MCF 10A (cell line): Measurements from ENCODE around the gene ZNF70. TPM values are rescaled to one million over a fixed set of nuclear protein-coding genes. Genes with fewer than 3 reads are reported as not detected.
A peak's percentile ranks its signal among the peaks of the same experiment; 100 is the strongest.

Experiments
- BruUV-seq: library from RNA; stranded (reverse); fragments of 400-500 nt; replicated peaks from 2 replicates; lab custom pipeline; 2021; lab: Mats Ljungman, UMichigan
- CTCF ChIA-PET: fragments of 300-600 bp; sonication (Branson Sonifier 250); formaldehyde crosslinking; extraction: SDS; loops from one replicate; lab custom pipeline; 2021; ENCODE audit warnings: antibody characterized with exemption, inconsistent platforms; lab: Yijun Ruan, JAX
- POLR2A ChIA-PET: fragments of 300-600, 350-650 bp; sonication (Branson Sonifier 250); formaldehyde crosslinking; extraction: SDS; loops from one replicate; lab custom pipeline; 2020; ENCODE audit warnings: antibody characterized with exemption, inconsistent platforms; lab: Yijun Ruan, JAX
- DNase-seq: peaks from one replicate; pipeline ENCODE4 v3.0.0-alpha.2; 2018; ENCODE audit not compliant: unreplicated experiment
- H3K27ac Mint-ChIP-seq: one replicate; pipeline ENCODE4 v1.8.0; 2022; ENCODE audit warnings: mild to moderate bottlenecking, low read depth, mixed read lengths; ENCODE audit not compliant: unreplicated experiment
- H3K27me3 Mint-ChIP-seq: one replicate; pipeline ENCODE4 v1.8.0; 2022; ENCODE audit warnings: mixed read lengths; ENCODE audit not compliant: insufficient read depth, unreplicated experiment
- H3K36me3 Mint-ChIP-seq: one replicate; pipeline ENCODE4 v1.8.0; 2022; ENCODE audit warnings: mild to moderate bottlenecking, moderate library complexity, mixed read lengths; ENCODE audit not compliant: insufficient read depth, unreplicated experiment
- H3K4me1 Mint-ChIP-seq: one replicate; pipeline ENCODE4 v1.8.0; 2022; ENCODE audit warnings: mixed read lengths; ENCODE audit not compliant: insufficient read depth, unreplicated experiment
- H3K4me3 Mint-ChIP-seq: one replicate; pipeline ENCODE4 v1.8.0; 2022; ENCODE audit warnings: mild to moderate bottlenecking, moderate library complexity, mixed read lengths; ENCODE audit not compliant: unreplicated experiment
- H3K9me3 Mint-ChIP-seq: one replicate; pipeline ENCODE4 v1.8.0; 2022; ENCODE audit warnings: mixed read lengths; ENCODE audit not compliant: unreplicated experiment
- intact Hi-C: fragments of 100-400 bp; cut with micrococcal nuclease; formaldehyde crosslinking; loops from 2 replicates; pipeline ENCODE4 v1.14.1; 2022
- total RNA-seq: library from RNA; stranded (reverse); gene quantifications from 2 replicates; pipeline ENCODE4 v1.2.3, GENCODE V29; 2022
- TF ChIP-seq, protein P1 (sequence below): fragments of 200-600 bp; IDR thresholded peaks from one replicate; pipeline ENCODE4 v1.8.0; 2022; ENCODE audit warnings: antibody characterized with exemption, mild to moderate bottlenecking; ENCODE audit not compliant: unreplicated experiment

ZNF70 gene
- total RNA-seq, 1 experiment from 2014 or later: 3.3 TPM

DNA sequence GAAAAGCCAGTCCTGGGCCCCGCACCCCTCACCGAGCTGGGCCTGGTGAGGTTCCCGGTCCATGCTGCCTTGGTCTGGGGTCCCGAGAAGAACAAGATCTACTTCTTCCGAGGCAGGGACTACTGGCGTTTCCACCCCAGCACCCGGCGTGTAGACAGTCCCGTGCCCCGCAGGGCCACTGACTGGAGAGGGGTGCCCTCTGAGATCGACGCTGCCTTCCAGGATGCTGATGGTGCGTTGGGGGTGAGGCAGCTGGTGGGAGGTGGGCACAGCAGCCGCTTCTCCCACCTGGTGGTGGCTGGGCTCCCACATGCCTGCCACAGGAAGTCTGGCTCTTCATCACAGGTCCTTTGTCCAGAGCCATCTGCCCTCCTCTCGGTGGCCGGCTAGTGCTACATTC is 31.3 kb upstream of the ZNF70 start:
- BruUV-seq: no TSS peak
- Mint-ChIP-seq H3K36me3 (no peaks in the 10 kb centered on the region), H3K4me3 (no peak overlapping the region), H3K9me3 (no peaks in the 10 kb centered on the region), H3K27me3 (no peaks in the 10 kb centered on the region), H3K4me1 (peaks cover 13% of the 10 kb centered on the region), H3K27ac (peak overlapping the region; percentile 80)
- ChIA-PET POLR2A (interaction anchor here (1.3 to 2.0 kb wide), 3 partner anchors 15 to 112 kb away, joined by 3 to 8 read pairs (median 5); partner anchors contain the start of genes MIF and SLC2A11), CTCF (no interaction called here)
- DNase-seq: no peak
- intact Hi-C loops: no loop called here
- TF ChIP-seq, protein P1, sequence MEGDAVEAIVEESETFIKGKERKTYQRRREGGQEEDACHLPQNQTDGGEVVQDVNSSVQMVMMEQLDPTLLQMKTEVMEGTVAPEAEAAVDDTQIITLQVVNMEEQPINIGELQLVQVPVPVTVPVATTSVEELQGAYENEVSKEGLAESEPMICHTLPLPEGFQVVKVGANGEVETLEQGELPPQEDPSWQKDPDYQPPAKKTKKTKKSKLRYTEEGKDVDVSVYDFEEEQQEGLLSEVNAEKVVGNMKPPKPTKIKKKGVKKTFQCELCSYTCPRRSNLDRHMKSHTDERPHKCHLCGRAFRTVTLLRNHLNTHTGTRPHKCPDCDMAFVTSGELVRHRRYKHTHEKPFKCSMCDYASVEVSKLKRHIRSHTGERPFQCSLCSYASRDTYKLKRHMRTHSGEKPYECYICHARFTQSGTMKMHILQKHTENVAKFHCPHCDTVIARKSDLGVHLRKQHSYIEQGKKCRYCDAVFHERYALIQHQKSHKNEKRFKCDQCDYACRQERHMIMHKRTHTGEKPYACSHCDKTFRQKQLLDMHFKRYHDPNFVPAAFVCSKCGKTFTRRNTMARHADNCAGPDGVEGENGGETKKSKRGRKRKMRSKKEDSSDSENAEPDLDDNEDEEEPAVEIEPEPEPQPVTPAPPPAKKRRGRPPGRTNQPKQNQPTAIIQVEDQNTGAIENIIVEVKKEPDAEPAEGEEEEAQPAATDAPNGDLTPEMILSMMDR: no peak

DNA sequence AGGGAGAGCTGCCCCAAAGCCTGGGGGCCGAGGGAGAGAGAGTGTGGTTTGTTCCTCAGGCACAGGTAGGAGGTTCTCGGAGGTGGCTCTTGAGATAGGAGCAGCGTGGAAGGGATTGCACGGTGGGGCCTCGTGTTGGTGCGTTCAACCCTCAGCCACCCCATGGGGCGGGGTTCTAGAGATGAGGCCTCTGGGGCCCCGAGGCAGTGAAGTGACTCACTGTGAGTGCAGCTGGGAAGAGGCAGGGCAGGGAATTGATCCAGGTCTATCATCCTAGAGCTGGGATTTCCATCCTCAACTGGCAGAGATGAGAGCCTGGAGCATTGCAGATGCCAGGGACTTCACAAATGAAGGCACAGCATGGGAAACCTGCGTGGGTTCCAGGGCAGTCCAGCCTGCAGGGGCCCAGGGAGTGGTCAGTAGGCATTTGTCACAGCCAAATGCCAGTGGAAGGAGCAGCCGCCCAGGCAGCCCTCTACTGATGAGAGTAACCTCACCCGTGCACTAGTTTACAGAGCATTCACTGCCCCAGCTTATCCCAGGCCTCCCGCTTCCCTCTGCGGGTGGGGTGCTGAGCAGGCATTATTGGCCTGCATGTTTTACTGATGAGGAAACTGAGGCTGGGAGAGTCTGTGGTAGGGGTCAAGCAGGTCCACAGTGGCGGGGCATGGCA is 30.7 kb upstream of the ZNF70 start:
- Mint-ChIP-seq H3K9me3 (no peaks in the 10 kb centered on the region), H3K27ac (peak overlapping the region; percentile 80), H3K4me1 (peaks cover 13% of the 10 kb centered on the region), H3K4me3 (peak overlapping the region; percentile 38), H3K27me3 (no peaks in the 10 kb centered on the region), H3K36me3 (no peaks in the 10 kb centered on the region)
- CTCF ChIA-PET: interaction anchor here (0.7 kb wide), 1 partner anchor 69 kb away, joined by 3 read pairs; no protein-coding TSS in a partner anchor
- BruUV-seq: no TSS peak
- intact Hi-C loops: no loop called here
- DNase-seq: peak; percentile 93
- TF ChIP-seq, protein P1: no peak
- POLR2A ChIA-PET: interaction anchor here (0.6 to 2.0 kb wide), 7 partner anchors 10 to 523 kb away, joined by 3 to 8 read pairs (median 3); partner anchors contain the start of genes MIF, MMP11 and SLC2A11

DNA sequence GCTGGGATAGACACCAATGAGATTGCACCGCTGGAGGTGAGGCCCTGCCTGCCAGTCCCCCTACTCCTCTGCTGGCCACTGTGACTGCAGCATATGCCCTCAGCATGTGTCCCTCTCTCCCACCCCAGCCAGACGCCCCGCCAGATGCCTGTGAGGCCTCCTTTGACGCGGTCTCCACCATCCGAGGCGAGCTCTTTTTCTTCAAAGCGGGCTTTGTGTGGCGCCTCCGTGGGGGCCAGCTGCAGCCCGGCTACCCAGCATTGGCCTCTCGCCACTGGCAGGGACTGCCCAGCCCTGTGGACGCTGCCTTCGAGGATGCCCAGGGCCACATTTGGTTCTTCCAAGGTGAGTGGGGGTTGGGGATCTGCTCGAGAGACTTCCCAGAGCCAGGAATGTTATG is 30.2 kb upstream of the ZNF70 start:
- DNase-seq: no peak
- Mint-ChIP-seq H3K4me3 (peak overlapping the region; percentile 38), H3K27ac (peak overlapping the region; percentile 80), H3K36me3 (no peaks in the 10 kb centered on the region), H3K27me3 (no peaks in the 10 kb centered on the region), H3K4me1 (peaks cover 13% of the 10 kb centered on the region), H3K9me3 (no peaks in the 10 kb centered on the region)
- no TSS peak for BruUV-seq
- POLR2A ChIA-PET: interaction anchor here (0.6 to 2.0 kb wide), 7 partner anchors 9 to 522 kb away, joined by 3 to 8 read pairs (median 3); partner anchors contain the start of genes MIF, MMP11 and SLC2A11
- intact Hi-C loops: no loop called here
- TF ChIP-seq, protein P1: no peak
- CTCF ChIA-PET: interaction anchor here (0.7 kb wide), 1 partner anchor 69 kb away, joined by 3 read pairs; no protein-coding TSS in a partner anchor

DNA sequence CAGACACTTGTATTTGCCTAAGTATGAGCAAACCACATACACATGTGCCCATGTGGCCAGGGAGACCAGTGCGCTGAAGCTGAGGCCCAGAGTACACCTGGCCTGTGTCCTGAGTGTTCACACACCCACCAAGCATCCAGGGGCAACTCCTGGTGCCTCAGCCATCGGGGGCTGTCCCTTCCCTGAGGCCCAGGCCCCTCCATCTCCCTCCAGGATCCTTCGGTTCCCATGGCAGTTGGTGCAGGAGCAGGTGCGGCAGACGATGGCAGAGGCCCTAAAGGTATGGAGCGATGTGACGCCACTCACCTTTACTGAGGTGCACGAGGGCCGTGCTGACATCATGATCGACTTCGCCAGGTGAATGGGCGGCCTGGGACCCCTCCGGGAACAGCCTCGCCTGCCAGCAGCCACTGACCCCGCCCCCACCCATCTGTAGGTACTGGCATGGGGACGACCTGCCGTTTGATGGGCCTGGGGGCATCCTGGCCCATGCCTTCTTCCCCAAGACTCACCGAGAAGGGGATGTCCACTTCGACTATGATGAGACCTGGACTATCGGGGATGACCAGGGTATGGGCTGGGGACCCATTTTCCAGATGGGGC is 29.3 kb upstream of the ZNF70 start:
- no peak for DNase-seq
- Mint-ChIP-seq H3K4me1 (peaks cover 13% of the 10 kb centered on the region), H3K36me3 (no peaks in the 10 kb centered on the region), H3K9me3 (no peaks in the 10 kb centered on the region), H3K4me3 (no peak overlapping the region), H3K27me3 (no peaks in the 10 kb centered on the region), H3K27ac (no peak overlapping the region)
- TF ChIP-seq, protein P1: no peak
- intact Hi-C loops: no loop called here
- ChIA-PET POLR2A (interaction anchor here (1.6 kb wide), 1 partner anchor 8 kb away, joined by 8 read pairs; the partner anchor contains the start of gene MMP11), CTCF (no interaction called here)
- no TSS peak for BruUV-seq
